Chondrocyte (in vitro differentiated cells): Measurements from ENCODE around the gene DPEP2NB. TPM values are rescaled to one million over a fixed set of nuclear protein-coding genes. Genes with fewer than 3 reads are reported as not detected.
"Not testable (repeated sequence)": the region's sequence is repeated elsewhere in the genome, so short reads cannot be mapped to it uniquely, and the experiment has no call there.

ENCODE experiments used
- DNase-seq: peaks from one replicate; pipeline ENCODE4 v3.0.0; 2021; ENCODE audit warnings: mixed read lengths, low spot score
- H3K27ac Mint-ChIP-seq: one replicate; pipeline ENCODE4 v1.8.0; 2021; ENCODE audit warnings: mild to moderate bottlenecking, moderate library complexity, mixed read lengths; ENCODE audit not compliant: unreplicated experiment
- H3K27me3 Mint-ChIP-seq: 2 replicates; pipeline ENCODE4 v1.8.0; 2021; ENCODE audit warnings: low read depth, mixed read lengths
- H3K36me3 Mint-ChIP-seq: 2 replicates; pipeline ENCODE4 v1.8.0; 2021; ENCODE audit warnings: low read depth, mixed read lengths
- H3K4me1 Mint-ChIP-seq: 2 replicates; pipeline ENCODE4 v1.8.0; 2021; ENCODE audit warnings: low read depth, mild to moderate bottlenecking, mixed read lengths
- H3K4me3 Mint-ChIP-seq: one replicate; pipeline ENCODE4 v1.8.0; 2021; ENCODE audit warnings: mild to moderate bottlenecking, moderate library complexity, mixed read lengths; ENCODE audit not compliant: unreplicated experiment
- H3K9me3 Mint-ChIP-seq: 2 replicates; pipeline ENCODE4 v1.8.0; 2021; ENCODE audit warnings: low read depth, mixed read lengths
- total RNA-seq: library from RNA; stranded (reverse); gene quantifications from 3 replicates; pipeline ENCODE4 v1.2.1, GENCODE V29; 2021
- TF ChIP-seq, protein P1 (sequence below): fragments of 200-600 bp; sonication (generic); IDR thresholded peaks from 2 replicates; pipeline ENCODE4 v1.5.0; 2021; ENCODE audit warnings: antibody characterized with exemption, mild to moderate bottlenecking, moderate library complexity

DPEP2NB gene
- total RNA-seq, 1 donor from 2014 or later, result not detected

DNA sequence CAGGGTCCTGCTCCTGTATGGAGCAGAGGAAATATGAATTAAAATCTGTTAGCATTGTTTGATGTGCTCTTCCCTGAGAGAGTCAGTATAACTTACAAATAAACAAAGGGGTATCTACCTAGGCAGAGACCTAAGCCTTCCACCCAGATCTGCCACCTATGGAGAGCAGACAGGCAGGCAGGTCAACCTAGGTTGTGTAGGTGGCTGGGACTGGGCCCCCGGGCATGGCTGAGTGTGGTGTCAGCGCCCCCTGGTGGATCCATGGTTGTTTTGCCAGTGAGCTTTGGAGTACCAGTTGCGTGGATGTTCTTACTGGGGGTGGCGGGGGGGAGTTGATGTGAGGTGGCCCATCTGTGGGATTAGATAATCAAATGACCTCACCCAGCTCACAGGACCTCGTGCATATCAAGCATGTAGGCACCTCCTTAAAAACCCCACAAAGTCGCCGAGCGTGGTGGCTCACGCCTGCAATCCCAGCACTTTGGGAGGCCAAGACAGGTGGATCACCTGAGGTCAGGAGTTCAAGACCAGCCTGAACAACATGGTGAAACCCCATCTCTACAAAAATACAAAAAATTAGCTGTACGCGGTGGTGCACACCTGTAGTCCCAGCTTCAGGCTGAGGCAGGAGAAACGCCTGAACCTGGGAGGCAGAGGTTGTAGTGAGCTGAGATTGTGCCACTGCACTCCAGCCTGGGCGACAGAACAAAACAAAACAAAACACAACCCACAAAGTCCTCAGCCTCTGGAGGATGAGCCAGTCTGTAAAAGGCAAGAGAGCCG lies 25.0 kb upstream of the DPEP2NB start:
- Mint-ChIP-seq H3K27ac (no peak overlapping the region), H3K4me3 (no peak overlapping the region), H3K9me3 (no peaks in the 10 kb centered on the region), H3K27me3 (no peaks in the 10 kb centered on the region), H3K4me1 (no peaks in the 10 kb centered on the region), H3K36me3 (peaks cover 5% of the 10 kb centered on the region)
- TF ChIP-seq, protein P1, sequence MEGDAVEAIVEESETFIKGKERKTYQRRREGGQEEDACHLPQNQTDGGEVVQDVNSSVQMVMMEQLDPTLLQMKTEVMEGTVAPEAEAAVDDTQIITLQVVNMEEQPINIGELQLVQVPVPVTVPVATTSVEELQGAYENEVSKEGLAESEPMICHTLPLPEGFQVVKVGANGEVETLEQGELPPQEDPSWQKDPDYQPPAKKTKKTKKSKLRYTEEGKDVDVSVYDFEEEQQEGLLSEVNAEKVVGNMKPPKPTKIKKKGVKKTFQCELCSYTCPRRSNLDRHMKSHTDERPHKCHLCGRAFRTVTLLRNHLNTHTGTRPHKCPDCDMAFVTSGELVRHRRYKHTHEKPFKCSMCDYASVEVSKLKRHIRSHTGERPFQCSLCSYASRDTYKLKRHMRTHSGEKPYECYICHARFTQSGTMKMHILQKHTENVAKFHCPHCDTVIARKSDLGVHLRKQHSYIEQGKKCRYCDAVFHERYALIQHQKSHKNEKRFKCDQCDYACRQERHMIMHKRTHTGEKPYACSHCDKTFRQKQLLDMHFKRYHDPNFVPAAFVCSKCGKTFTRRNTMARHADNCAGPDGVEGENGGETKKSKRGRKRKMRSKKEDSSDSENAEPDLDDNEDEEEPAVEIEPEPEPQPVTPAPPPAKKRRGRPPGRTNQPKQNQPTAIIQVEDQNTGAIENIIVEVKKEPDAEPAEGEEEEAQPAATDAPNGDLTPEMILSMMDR, result peak; percentile 89
- peak; percentile 77 for DNase-seq

DNA sequence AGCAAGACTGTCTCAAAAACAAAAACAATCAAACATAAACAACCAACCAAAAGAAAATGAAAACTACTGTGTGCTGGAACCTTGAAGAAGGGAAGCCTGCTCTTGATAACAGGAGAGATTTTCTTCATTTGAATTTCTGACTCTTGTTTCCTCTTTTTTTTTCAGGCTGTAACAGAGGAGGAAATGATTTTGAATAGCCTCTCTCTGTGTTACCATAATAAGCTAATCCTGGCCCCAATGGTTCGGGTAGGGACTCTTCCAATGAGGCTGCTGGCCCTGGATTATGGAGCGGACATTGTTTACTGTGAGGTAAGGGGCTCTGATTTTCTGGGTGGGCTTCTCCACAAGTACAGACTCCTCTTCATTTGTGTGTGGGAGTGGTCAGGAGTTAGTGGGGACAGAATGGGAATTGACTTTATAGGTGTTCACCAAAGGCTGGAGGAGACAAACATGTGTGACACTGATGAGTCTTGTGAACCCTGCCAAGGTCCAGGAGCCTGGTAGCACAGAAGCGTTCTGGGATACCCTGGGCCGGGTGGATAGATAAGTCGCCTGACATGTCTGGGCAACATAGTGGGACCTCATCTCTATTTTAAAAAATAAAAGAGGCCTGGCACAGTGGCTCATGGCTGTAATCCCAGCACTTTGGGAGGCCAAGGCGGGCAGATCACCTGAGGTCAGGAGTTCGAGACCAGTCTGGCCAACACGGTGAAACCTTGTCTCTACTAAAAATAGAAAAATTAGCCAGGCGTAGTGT lies 22.3 kb upstream of the DPEP2NB start:
- no peaks in the 10 kb centered on the region for H3K9me3 Mint-ChIP-seq
- H3K27ac Mint-ChIP-seq, result no peak overlapping the region
- H3K36me3 Mint-ChIP-seq, result peaks cover 5% of the 10 kb centered on the region
- H3K27me3 Mint-ChIP-seq, result no peaks in the 10 kb centered on the region
- TF ChIP-seq, protein P1, result no peak
- H3K4me1 Mint-ChIP-seq, result no peaks in the 10 kb centered on the region
- DNase-seq, result peak; percentile 44
- H3K4me3 Mint-ChIP-seq, result no peak overlapping the region

DNA sequence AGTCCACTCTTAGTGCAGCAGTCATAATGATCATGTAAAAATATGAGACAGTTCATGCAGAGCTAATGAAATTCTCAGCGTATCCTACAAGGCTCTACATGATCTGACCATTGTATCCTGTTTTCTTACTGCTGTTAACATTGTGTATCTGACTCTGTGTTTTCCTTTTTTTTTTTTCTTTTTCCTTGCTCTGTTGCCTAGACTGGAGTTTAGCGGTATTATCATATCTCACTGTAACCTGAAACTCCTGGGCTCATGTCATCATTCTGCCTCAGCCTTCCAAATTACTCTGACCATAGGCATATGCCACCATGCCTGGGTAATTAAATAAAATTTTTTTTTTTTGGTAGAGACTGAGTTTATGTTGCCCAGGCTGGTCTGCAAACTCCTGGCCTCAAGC lies 19.5 kb upstream of the DPEP2NB start:
- Mint-ChIP-seq H3K4me3 (no peak overlapping the region), H3K27me3 (no peaks in the 10 kb centered on the region), H3K4me1 (no peaks in the 10 kb centered on the region), H3K27ac (no peak overlapping the region), H3K9me3 (no peaks in the 10 kb centered on the region), H3K36me3 (peaks cover 5% of the 10 kb centered on the region)
- TF ChIP-seq, protein P1, result no peak
- no peak for DNase-seq

DNA sequence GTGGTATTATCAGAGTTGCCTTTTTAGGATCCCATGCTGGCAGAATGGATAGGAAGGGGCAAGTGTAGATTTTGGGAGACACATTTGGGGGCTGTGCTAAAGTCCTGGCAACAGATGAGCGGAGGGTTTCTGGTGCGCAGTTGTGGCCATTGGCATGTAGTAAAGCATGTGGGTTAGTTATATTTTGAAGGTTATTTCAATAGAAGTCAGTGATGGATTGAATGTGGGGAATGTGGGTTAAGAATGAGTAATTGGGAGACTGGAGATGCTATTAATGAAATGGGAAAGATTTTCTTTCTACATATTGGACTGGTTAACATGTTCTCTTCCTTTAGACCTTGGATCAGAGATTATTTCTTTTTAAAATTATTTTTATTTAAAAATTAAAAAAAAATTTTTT lies 17.4 kb upstream of the DPEP2NB start:
- Mint-ChIP-seq H3K4me3 (no peak overlapping the region), H3K36me3 (peaks cover 3% of the 10 kb centered on the region), H3K27ac (no peak overlapping the region), H3K27me3 (no peaks in the 10 kb centered on the region), H3K9me3 (no peaks in the 10 kb centered on the region), H3K4me1 (no peaks in the 10 kb centered on the region)
- peak; percentile 8 for DNase-seq
- TF ChIP-seq, protein P1, result no peak

DNA sequence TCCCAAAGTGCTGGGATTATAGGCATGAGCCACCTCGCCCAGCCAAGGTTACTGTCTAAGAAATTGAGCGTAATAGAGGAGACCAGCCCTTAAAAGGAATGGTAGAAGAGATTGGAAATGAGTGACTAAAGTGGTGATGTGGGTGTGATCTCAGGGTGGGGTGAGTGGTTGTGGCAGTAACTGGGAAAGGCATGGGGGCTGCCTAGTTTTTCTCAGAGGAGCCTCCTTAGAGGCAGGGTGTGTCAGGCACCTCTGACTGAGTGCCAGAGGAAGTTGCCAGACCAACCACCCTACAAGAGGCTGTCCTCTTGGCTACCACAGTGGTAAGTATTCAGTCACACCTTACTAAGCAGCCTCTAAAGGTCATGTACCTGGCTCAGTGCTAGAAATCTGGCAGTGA lies 16.2 kb upstream of the DPEP2NB start:
- no peaks in the 10 kb centered on the region for H3K27me3 Mint-ChIP-seq
- DNase-seq, result no peak
- TF ChIP-seq, protein P1, result no peak
- peak overlapping the region; percentile 32 for H3K27ac Mint-ChIP-seq
- no peaks in the 10 kb centered on the region for H3K4me1 Mint-ChIP-seq
- peaks cover 8% of the 10 kb centered on the region for H3K36me3 Mint-ChIP-seq
- no peaks in the 10 kb centered on the region for H3K9me3 Mint-ChIP-seq
- H3K4me3 Mint-ChIP-seq, result no peak overlapping the region

DNA sequence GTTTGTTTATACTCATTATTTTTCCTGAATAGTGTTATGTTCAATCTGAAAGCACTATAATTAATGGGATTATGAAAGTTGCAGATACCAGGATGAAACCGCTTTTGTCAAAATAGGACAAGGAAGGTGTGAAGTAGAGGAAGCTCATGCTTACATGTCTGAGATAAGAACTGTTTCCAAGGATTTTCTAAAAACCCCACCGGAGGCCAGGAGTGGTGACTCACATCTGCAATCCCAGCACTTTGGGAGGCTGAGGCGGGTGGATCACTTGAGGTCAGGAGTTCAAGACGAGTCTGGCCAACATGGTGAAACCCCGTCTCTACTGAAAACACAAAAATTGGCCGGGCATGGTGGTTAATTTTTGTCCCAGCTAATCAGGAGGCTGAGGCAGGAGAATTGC lies 14.4 kb upstream of the DPEP2NB start:
- H3K4me1 Mint-ChIP-seq, H3K27me3 Mint-ChIP-seq, H3K27ac Mint-ChIP-seq, H3K9me3 Mint-ChIP-seq, DNase-seq, H3K4me3 Mint-ChIP-seq, H3K36me3 Mint-ChIP-seq: not testable (repeated sequence)
